ACHN (cell line): Measurements from ENCODE around the gene PCDH10.
A peak's percentile ranks its signal among the peaks of the same experiment; 100 is the strongest.

Experiments
- DNase-seq: peaks from one replicate; pipeline ENCODE4 v3.0.0-alpha.2; 2015
- in situ Hi-C: cut with HindIII; loops from 2 replicates; pipeline ENCODE4 v1.10.0; 2017; ENCODE audit warnings: low sequenced_read_pairs, low pct_ligation_motif_present, low pct_unique_long_range_greater_than_20kb

PCDH10 gene

GRCh38 chr4:133147921-133148689 lies 989 bp upstream of the PCDH10 start:
- DNase-seq = no peak
- in situ Hi-C loops = no loop called here

- in situ Hi-C loops = no loop called here
- no peak for DNase-seq
Measured at GRCh38 chr4:133149364-133149695, 236 bp downstream of the PCDH10 start.

GRCh38 chr4:133149932-133150471 lies 908 bp downstream of the PCDH10 start:
- no peak for DNase-seq
- in situ Hi-C loops = no loop called here

GRCh38 chr4:133150486-133151340 lies 1.6 kb downstream of the PCDH10 start:
- in situ Hi-C loops = no loop called here
- no peak for DNase-seq

- in situ Hi-C loops = no loop called here
- no peak for DNase-seq
Measured at GRCh38 chr4:133151341-133151690, 2.2 kb downstream of the PCDH10 start.

- DNase-seq = no peak
- in situ Hi-C loops = no loop called here
Measured at GRCh38 chr4:133151691-133152329, 2.7 kb downstream of the PCDH10 start.

GRCh38 chr4:133152330-133152821 lies 3.3 kb downstream of the PCDH10 start:
- in situ Hi-C loops = no loop called here
- DNase-seq = no peak

- in situ Hi-C loops = no loop called here
- DNase-seq = no peak
Measured at GRCh38 chr4:133152831-133153481, 3.9 kb downstream of the PCDH10 start.

- DNase-seq = peak; percentile 33
- in situ Hi-C loops = no loop called here
Measured at GRCh38 chr4:133154725-133155124, 5.6 kb downstream of the PCDH10 start.

- no peak for DNase-seq
- in situ Hi-C loops = no loop called here
Measured at GRCh38 chr4:133156096-133156495, 7.0 kb downstream of the PCDH10 start.

GRCh38 chr4:133156556-133156955 lies 7.5 kb downstream of the PCDH10 start:
- in situ Hi-C loops = no loop called here
- DNase-seq = no peak

- in situ Hi-C loops = no loop called here
- no peak for DNase-seq
Measured at GRCh38 chr4:133157460-133158160, 8.5 kb downstream of the PCDH10 start.

- in situ Hi-C loops = no loop called here
- DNase-seq = no peak
Measured at GRCh38 chr4:133160853-133161252, 11.8 kb downstream of the PCDH10 start.

GRCh38 chr4:133161570-133162295 lies 12.6 kb downstream of the PCDH10 start:
- in situ Hi-C loops = no loop called here
- DNase-seq = no peak

GRCh38 chr4:133162941-133163340 lies 13.8 kb downstream of the PCDH10 start:
- no peak for DNase-seq
- in situ Hi-C loops = no loop called here

- in situ Hi-C loops = no loop called here
- no peak for DNase-seq
Measured at GRCh38 chr4:133178956-133179355, 29.9 kb downstream of the PCDH10 start.

- DNase-seq = no peak
- in situ Hi-C loops = no loop called here
Measured at GRCh38 chr4:133186210-133186609, 37.1 kb downstream of the PCDH10 start.

GRCh38 chr4:133186845-133187244 lies 37.8 kb downstream of the PCDH10 start:
- no peak for DNase-seq
- in situ Hi-C loops = no loop called here
